Measurements from ENCODE around the gene LDLRAD4. TPM values are rescaled to one million over a fixed set of nuclear protein-coding genes. Genes with fewer than 3 reads are reported as not detected.

The LDLRAD4 gene
- total RNA-seq, 1 donor from 2014 or later, result 1.4 TPM

- Mint-ChIP-seq H3K27ac (ENCODE audit: unreplicated experiment) (peak overlapping the region; percentile 62), H3K27me3 (ENCODE audit: low read depth) (no peaks in the 10 kb centered on the region), H3K36me3 (ENCODE audit: low read depth) (no peaks in the 10 kb centered on the region), H3K4me1 (peaks cover 34% of the 10 kb centered on the region), H3K9me3 (no peaks in the 10 kb centered on the region), H3K4me3 (no peak overlapping the region)
- DNase-seq (ENCODE audit: low read depth, low spot score), result no peak
- TF ChIP-seq, protein P1, sequence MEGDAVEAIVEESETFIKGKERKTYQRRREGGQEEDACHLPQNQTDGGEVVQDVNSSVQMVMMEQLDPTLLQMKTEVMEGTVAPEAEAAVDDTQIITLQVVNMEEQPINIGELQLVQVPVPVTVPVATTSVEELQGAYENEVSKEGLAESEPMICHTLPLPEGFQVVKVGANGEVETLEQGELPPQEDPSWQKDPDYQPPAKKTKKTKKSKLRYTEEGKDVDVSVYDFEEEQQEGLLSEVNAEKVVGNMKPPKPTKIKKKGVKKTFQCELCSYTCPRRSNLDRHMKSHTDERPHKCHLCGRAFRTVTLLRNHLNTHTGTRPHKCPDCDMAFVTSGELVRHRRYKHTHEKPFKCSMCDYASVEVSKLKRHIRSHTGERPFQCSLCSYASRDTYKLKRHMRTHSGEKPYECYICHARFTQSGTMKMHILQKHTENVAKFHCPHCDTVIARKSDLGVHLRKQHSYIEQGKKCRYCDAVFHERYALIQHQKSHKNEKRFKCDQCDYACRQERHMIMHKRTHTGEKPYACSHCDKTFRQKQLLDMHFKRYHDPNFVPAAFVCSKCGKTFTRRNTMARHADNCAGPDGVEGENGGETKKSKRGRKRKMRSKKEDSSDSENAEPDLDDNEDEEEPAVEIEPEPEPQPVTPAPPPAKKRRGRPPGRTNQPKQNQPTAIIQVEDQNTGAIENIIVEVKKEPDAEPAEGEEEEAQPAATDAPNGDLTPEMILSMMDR (conservative IDR thresholded peaks at IDR 0.05), result no peak
These were observed 46.7 kb downstream of the LDLRAD4 start for GRCh38 chr18:13265008-13265910.

- H3K36me3 Mint-ChIP-seq (ENCODE audit: low read depth), result no peaks in the 10 kb centered on the region
- no peaks in the 10 kb centered on the region for H3K27me3 Mint-ChIP-seq (ENCODE audit: low read depth)
- TF ChIP-seq, protein P1 (conservative IDR thresholded peaks at IDR 0.05), result no peak
- H3K4me3 Mint-ChIP-seq, result no peak overlapping the region
- no peak overlapping the region for H3K27ac Mint-ChIP-seq (ENCODE audit: unreplicated experiment)
- DNase-seq (ENCODE audit: low read depth, low spot score), result no peak
- H3K4me1 Mint-ChIP-seq, result peaks cover 34% of the 10 kb centered on the region
- no peaks in the 10 kb centered on the region for H3K9me3 Mint-ChIP-seq
These were observed 47.3 kb downstream of the LDLRAD4 start for GRCh38 chr18:13265911-13266217.

DNA sequence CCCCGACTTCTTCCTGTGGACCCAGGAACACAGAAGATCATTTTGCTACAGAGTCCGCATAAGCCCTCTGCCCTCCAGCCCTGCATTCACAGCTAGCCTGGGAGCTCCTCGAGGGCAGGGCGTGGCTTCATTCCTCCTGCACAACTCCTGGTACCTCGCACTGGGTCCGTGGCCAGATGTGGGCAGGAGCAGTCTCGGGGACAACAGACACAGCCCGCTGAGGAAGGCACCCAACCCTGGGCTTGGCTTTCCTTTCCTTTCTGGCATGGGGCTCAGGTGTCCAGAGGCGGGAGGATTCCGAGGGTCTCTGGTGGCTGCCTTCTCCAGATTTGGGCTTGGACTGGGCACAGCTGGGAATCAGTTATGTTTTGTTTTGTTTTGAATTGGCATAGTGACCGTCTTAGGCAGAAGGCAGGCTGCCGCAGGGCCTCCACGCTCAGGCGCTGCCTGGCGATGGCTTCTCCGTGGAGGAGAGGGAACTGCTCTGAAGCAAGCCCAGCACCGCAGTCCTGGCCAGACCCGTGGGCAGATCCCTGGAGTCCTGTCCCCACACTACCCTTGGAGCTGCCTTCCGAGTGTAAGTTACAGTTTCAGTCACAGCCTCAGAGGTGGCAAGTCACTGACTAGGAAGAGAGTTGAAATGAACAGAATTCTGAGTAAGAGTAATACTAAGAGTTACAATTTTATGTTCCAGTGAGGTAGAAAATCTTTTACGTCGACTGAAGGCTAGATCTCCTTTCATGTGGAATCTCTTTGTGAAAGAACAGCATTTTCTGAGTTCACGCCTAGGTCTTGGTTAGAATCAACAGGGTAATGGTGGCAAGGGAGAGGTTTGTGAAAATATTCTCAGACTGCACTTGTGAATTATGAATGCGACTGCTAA, 47.9 kb downstream of the LDLRAD4 start:
- Mint-ChIP-seq H3K4me1 (peaks cover 34% of the 10 kb centered on the region), H3K4me3 (no peak overlapping the region), H3K9me3 (no peaks in the 10 kb centered on the region), H3K27me3 (ENCODE audit: low read depth) (no peaks in the 10 kb centered on the region), H3K36me3 (ENCODE audit: low read depth) (no peaks in the 10 kb centered on the region), H3K27ac (ENCODE audit: unreplicated experiment) (no peak overlapping the region)
- TF ChIP-seq, protein P1 (conservative IDR thresholded peaks at IDR 0.05), result no peak
- DNase-seq (ENCODE audit: low read depth, low spot score), result no peak

DNA sequence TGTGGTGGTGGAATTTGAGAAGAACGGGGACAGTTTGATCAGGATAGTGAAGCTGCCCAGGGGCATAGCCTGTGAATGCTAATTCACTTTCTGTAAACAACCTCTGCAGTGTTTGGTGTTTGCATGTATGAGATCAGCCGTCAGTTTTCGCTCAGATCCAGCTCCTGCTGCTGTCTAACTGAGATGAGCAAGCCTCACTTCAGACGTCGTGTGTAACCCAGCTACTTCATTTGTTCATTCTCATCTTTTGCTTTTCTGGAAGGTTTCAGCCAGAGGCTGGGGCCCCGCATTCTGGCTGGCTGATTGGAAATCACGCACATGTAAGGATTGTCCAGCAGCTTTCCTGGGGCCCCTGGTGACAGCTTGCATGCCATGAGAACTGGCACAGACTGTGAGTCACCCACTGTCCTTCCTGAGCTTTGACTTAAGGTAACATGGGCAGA, 48.9 kb downstream of the LDLRAD4 start:
- no peak for DNase-seq (ENCODE audit: low read depth, low spot score)
- peak overlapping the region; percentile 32 for H3K27ac Mint-ChIP-seq (ENCODE audit: unreplicated experiment)
- TF ChIP-seq, protein P1 (conservative IDR thresholded peaks at IDR 0.05), result no peak
- no peaks in the 10 kb centered on the region for H3K9me3 Mint-ChIP-seq
- H3K27me3 Mint-ChIP-seq (ENCODE audit: low read depth), result no peaks in the 10 kb centered on the region
- peaks cover 34% of the 10 kb centered on the region for H3K4me1 Mint-ChIP-seq
- no peak overlapping the region for H3K4me3 Mint-ChIP-seq
- no peaks in the 10 kb centered on the region for H3K36me3 Mint-ChIP-seq (ENCODE audit: low read depth)

DNA sequence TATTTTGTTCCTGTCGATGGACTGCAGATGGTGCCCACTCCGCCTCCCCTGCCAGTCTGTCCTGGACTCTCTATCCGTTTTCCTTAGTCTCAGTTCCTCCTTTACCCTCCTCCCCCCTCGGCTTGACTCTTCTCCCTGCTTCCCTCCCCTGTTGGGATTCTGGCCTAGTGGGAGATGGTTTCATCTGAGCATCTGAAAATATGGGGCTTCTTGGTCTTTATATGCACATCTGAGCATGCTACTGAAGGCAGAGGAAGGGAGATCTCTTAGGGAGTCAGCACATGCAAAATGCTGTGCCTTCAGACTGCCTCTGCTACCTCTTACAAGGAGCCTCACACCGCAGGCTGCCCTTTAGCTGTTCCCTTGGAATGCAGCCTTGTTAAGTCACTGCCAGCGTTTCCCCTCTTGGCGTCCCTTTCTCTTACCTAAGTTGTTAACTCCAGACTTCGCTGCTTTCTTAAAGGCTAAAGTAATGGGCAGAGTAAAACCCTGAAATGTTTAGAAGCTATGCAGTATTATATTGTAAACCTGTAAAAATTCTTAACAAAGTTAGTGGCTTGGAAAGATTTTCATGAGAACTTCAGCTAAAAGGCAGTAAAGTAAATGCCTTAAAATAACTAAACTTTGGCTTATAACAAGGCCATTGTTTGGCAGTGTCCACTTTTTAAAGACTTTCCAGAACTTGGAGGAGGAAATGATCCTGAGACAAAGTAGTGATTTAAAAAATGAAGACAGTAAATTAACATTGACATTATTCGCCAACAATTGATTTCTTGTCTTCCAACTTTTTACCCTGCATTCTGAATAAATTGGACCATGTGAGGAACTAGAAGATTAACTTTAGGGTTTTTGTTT, 49.8 kb downstream of the LDLRAD4 start:
- Mint-ChIP-seq H3K4me3 (peak overlapping the region; percentile 38), H3K36me3 (ENCODE audit: low read depth) (no peaks in the 10 kb centered on the region), H3K27ac (ENCODE audit: unreplicated experiment) (peak overlapping the region; percentile 78), H3K9me3 (no peaks in the 10 kb centered on the region), H3K27me3 (ENCODE audit: low read depth) (no peaks in the 10 kb centered on the region), H3K4me1 (peaks cover 34% of the 10 kb centered on the region)
- TF ChIP-seq, protein P1 (conservative IDR thresholded peaks at IDR 0.05), result no peak
- DNase-seq (ENCODE audit: low read depth, low spot score), result no peak

All from neural crest cell (in vitro differentiated cells).